GM13977 (cell line): ENCODE measurements around the gene WDR37.

Experiments
- DNase-seq: peaks from one replicate; pipeline ENCODE4 v3.0.0; 2012; ENCODE audit warnings: low spot score
- in situ Hi-C: fragments of 300-500 bp; cut with MboI; formaldehyde crosslinking; loops from one replicate; pipeline ENCODE4 v1.12.0; 2022; ENCODE audit warnings: low sequenced_read_pairs, low pct_unique_long_range_greater_than_20kb, mixed read lengths, inconsistent platforms; ENCODE audit not compliant: unreplicated experiment
- TF ChIP-seq, protein P1 (sequence below): IDR thresholded peaks from 2 replicates; pipeline ENCODE4 v1.5.1; 2012; ENCODE audit warnings: mild to moderate bottlenecking, control low read depth; ENCODE audit not compliant: insufficient read depth; ENCODE audit errors: extremely low read depth, missing control alignments

The WDR37 gene

DNA sequence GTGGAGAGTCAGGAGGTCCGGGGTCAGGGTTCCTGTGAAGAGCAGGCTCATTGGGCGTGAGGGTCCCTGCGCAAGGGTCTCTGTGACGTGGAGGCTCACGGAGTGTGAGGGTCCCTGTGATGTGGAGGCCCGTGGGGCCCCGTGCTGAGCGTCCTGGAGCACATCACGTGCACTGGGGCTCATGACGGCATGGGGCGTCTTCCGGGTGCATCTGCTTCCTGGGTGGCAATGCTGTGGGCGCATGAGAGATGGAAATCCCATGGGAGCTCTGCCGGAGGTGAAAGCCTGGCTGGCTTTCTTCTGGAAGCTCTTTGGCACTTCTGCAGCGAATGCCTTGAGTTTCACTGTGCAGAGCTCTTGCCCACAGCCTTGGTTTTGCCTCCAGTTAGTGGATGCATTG lies 71.4 kb downstream of the WDR37 start:
- TF ChIP-seq, protein P1, sequence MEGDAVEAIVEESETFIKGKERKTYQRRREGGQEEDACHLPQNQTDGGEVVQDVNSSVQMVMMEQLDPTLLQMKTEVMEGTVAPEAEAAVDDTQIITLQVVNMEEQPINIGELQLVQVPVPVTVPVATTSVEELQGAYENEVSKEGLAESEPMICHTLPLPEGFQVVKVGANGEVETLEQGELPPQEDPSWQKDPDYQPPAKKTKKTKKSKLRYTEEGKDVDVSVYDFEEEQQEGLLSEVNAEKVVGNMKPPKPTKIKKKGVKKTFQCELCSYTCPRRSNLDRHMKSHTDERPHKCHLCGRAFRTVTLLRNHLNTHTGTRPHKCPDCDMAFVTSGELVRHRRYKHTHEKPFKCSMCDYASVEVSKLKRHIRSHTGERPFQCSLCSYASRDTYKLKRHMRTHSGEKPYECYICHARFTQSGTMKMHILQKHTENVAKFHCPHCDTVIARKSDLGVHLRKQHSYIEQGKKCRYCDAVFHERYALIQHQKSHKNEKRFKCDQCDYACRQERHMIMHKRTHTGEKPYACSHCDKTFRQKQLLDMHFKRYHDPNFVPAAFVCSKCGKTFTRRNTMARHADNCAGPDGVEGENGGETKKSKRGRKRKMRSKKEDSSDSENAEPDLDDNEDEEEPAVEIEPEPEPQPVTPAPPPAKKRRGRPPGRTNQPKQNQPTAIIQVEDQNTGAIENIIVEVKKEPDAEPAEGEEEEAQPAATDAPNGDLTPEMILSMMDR, result no peak
- in situ Hi-C loops, result no loop called here
- no peak for DNase-seq

DNA sequence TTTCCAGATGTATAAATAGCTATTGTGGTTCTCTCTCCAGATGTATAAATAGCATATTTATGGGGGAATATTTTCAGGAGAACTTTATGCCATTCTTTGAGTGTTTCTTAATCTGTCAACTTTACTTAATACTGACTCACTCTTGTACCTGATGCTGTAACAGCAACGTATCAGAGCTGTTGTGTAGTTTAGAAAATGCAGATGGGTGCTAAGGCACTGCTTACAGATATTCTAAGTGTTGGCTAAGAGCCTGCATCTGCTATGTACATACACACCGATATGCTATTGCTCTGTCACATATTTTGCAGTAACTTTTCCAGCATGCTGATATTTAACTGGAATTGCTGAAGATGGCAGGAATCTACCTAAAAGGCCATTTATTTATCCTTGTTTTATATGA lies 71.9 kb downstream of the WDR37 start:
- DNase-seq, result no peak
- in situ Hi-C loops, result no loop called here
- TF ChIP-seq, protein P1, result no peak

DNA sequence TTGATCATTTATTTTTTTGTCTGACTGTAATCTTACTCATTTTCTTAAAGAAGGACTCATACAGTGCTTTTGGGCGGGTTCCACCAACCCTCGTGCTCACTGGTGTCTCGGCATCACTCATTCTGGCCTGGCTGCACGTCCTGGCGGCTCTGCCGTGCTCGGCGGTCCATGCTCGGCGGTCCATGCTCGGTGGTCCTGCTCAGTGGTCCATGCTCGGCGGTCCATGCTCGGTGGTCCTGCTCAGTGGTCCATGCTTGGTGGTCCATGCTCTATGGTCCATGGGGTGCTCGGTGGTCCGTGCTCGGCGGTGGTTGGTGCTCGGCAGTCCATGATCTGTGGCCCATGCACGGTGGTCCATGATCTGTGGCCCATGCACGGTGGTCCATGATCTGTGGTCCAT lies 72.5 kb downstream of the WDR37 start:
- TF ChIP-seq, protein P1, result no peak
- in situ Hi-C loops, result no loop called here
- DNase-seq, result no peak

DNA sequence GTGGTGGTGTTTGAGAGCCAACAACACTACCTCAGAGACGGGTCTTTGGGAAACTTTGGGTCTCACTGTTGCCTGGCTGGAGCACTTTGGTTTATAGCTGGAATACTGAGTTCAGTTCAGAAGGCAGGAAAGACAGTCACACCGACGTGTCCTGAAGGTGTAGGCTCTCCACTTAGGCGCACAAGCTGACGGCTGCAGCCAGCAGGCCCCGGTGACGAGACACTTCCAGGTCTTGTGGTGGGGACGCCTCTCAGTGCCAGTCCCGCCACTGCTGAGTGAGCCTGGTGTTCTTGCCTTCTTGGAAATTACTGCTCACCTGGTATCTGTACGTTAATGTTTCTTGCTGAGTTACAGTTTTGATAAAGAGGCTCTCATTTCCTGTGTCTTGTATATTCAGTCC lies 74.0 kb downstream of the WDR37 start:
- in situ Hi-C loops, result no loop called here
- DNase-seq, result no peak
- TF ChIP-seq, protein P1, result no peak

DNA sequence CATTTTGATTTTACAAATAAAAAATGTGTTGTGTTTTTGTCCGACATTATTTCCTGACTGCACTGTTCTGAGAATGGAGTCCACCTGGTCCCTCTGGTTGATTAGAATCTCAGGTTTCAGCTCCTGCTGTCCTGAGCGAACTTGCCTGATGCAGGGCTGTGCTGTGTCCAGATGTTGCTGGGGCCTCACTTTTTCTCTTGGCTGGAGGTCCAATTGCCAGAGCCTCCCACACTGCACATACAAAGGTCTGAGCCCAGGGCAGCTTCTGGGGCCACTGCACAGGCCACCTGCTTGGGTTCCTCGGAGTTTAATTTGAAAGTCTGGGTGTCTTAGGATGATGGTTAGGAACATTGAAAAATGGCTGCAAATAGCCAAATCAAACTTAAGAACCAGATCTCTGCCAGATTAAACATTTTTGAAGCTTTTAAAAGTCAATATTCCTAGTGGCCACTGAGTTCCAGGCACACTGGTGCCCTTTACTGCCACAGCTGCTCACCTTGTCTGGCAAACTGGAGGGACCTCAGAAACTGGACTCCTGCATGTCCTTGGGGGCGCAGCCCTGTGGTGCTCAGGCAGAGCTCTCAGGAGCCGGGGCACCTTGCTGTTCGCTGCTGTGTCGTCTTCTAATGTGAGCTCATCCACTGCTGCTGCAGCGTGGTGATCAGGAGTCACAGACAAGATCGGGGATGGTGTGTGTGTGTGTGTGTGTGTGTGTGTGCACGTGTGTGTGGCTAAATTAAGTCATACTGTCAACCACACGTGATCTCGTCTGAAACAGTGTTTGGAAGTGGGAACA lies 75.0 kb downstream of the WDR37 start:
- in situ Hi-C loops, result no loop called here
- no peak for DNase-seq
- TF ChIP-seq, protein P1, result no peak

DNA sequence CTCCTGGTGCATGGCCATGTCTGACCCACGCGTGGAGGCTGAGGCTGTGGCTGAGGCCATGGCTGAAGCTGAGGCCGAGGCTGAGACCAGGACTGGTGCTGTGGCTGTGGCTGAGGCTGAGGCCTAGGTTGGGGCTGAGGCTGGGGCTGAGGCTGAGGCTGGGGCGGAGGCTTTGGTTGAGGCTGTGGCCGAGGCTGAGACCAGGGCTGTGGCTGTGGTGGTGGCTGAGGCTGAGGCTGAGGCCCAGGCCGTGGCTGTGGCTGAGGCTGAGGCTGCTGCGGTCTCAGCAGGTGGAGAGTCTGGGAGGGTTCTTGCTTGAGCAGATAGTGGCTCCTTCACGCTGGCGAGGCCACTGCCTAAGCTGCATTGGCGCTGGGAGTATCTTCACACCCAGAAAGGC lies 76.4 kb downstream of the WDR37 start:
- in situ Hi-C loops, result no loop called here
- no peak for DNase-seq
- TF ChIP-seq, protein P1, result no peak
